Measurements from ENCODE around the gene EPHB1.

DNA sequence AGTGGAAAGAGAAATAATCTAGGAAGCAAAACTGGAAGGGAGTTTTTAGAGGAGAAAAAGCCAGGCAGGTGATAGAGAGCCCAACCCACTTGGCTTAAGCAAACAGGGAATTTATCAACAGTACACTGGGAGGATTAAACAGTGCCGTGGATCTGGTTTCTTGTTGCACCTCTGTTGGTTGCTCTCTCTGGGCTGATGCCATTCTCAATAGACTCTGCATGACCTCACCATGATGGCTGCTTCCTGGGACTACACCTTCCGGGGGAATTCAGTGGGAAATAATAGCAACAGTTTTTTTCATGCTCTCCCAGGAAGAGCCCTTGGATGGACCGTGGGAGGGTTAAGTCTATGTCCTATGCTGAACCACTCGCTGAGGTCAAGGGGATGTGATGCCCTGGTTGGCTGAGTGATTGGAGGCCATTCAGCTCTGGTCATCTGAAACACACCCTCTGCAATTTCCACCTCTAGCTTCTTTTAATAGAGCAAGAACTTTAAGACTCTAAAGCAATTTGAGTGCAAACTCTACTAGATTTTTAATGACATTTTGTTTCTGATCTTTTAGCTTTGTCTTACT lies 74.2 kb downstream of the EPHB1 start:
- TF ChIP-seq CTCF (IDR thresholded peaks at IDR 0.05) (no peak), POLR2A (IDR thresholded peaks at IDR 0.05) (no peak)
